H1 (cell line): ENCODE results near the gene GLT8D2. TPM values are rescaled to one million over a fixed set of nuclear protein-coding genes. Genes with fewer than 3 reads are reported as not detected.
A peak's percentile ranks its signal among the peaks of the same experiment; 100 is the strongest.

Experiments
- CTCF ChIA-PET: fragments of 300-600 bp; sonication (Branson Sonifier 250); formaldehyde crosslinking; loops from one replicate; lab custom pipeline; 2021; ENCODE audit not compliant: partially characterized antibody; lab: Charles Lee
- POLR2A ChIA-PET: fragments of 300-600 bp; sonication (Branson Sonifier 250); formaldehyde crosslinking; loops from one replicate; lab custom pipeline; 2021; ENCODE audit warnings: inconsistent platforms; ENCODE audit not compliant: partially characterized antibody; lab: Charles Lee
- DNase-seq, 2 experiments: peaks; one replicate each; pipeline versions ENCODE4 v3.0.0 to v3.0.0-alpha.2; 2010 to 2022; ENCODE audit warnings: low spot score in 2 of 2, low read depth in 1 of 2, mixed read lengths in 1 of 2
- FAIRE-seq: peaks from 2 replicates; lab custom pipeline; 2011; peaks lifted over from hg19 to GRCh38; lab: Jason Lieb, UNC
- H2AFZ ChIP-seq: 2 replicates; pipeline ENCODE4 v1.8.1; 2012; ENCODE audit warnings: low read length, inconsistent platforms
- H2AK5ac ChIP-seq: 2 replicates; pipeline ENCODE4 v1.6.1; 2013; ENCODE audit warnings: low read depth, low read length
- H2BK120ac ChIP-seq: replicated peaks from 2 replicates; pipeline ENCODE3; 2013; ENCODE audit warnings: low read depth, low read length, inconsistent platforms
- H2BK12ac ChIP-seq: 2 replicates; pipeline ENCODE4 v1.6.1; 2013; ENCODE audit warnings: low read depth, low read length
- H2BK15ac ChIP-seq: 2 replicates; pipeline ENCODE4 v1.6.1; 2013; ENCODE audit warnings: low read length
- H2BK20ac ChIP-seq: 2 replicates; pipeline ENCODE4 v1.6.1; 2013; ENCODE audit warnings: low read length
- H2BK5ac ChIP-seq: 2 replicates; pipeline ENCODE4 v1.6.1; 2013; ENCODE audit warnings: low read depth, low read length
- H3K14ac ChIP-seq: 2 replicates; pipeline ENCODE4 v1.6.1; 2013; ENCODE audit warnings: inconsistent platforms; ENCODE audit not compliant: insufficient read length
- H3K18ac ChIP-seq: 2 replicates; pipeline ENCODE4 v1.6.1; 2013; ENCODE audit warnings: low read length; ENCODE audit errors: extremely low read depth
- H3K23ac ChIP-seq: 2 replicates; pipeline ENCODE4 v1.6.1; 2013; ENCODE audit warnings: inconsistent platforms; ENCODE audit not compliant: insufficient read length
- H3K23me2 ChIP-seq: 2 replicates; pipeline ENCODE4 v1.6.1; 2013; ENCODE audit warnings: low read depth, low read length
- H3K27ac ChIP-seq: 2 replicates; pipeline ENCODE4 v1.6.1; 2011; ENCODE audit warnings: low read depth, low read length, inconsistent platforms
- H3K27me3 ChIP-seq, 4 experiments: replicated peaks in 1 of 4; 1 replicate in 1 of 4; 2 replicates in 3 of 4; pipeline versions ENCODE4 v1.6.1 to v1.8.1; 2011 to 2013; ENCODE audit warnings: low read length in 3 of 4, mild to moderate bottlenecking in 3 of 4, inconsistent platforms in 2 of 4, mixed read lengths in 2 of 4, moderate library complexity in 1 of 4; ENCODE audit not compliant: control insufficient read depth in 3 of 4, insufficient read depth in 3 of 4; ENCODE audit errors: extremely low read depth in 1 of 4
- H3K36me3 ChIP-seq, 4 experiments: 2 replicates each; pipeline versions ENCODE4 v1.6.1 to v1.8.1; 2011 to 2013; ENCODE audit warnings: mild to moderate bottlenecking in 4 of 4, low read length in 3 of 4, moderate library complexity in 2 of 4, control low read depth in 1 of 4, inconsistent platforms in 1 of 4; ENCODE audit not compliant: insufficient read depth in 4 of 4, control insufficient read depth in 2 of 4
- H3K4ac ChIP-seq: replicated peaks from 2 replicates; pipeline ENCODE3; 2013; ENCODE audit warnings: low read length, low read depth, mixed read lengths, inconsistent platforms; ENCODE audit not compliant: insufficient read length
- H3K4me1 ChIP-seq, 4 experiments: replicated peaks in 1 of 4; 1 replicate in 1 of 4; 2 replicates in 3 of 4; pipeline versions ENCODE4 v1.6.1 to v1.8.1; 2011 to 2013; ENCODE audit warnings: low read length in 3 of 4, inconsistent platforms in 2 of 4, mixed read lengths in 1 of 4; ENCODE audit not compliant: insufficient read depth in 4 of 4, control insufficient read depth in 3 of 4
- H3K4me2 ChIP-seq, 2 experiments: 2 replicates each; pipeline versions ENCODE4 v1.6.1 to v1.8.1; 2011 to 2013; ENCODE audit warnings: low read depth in 2 of 2, low read length in 2 of 2, control low read depth in 1 of 2, inconsistent platforms in 1 of 2, mild to moderate bottlenecking in 1 of 2; ENCODE audit not compliant: insufficient read depth in 1 of 2
- H3K4me3 ChIP-seq, 4 experiments: fragments of 200-600, 300-600 bp in 1 of 4; sonication (generic), shearing (Covaris generic), sonication (Bioruptor Twin) in 1 of 4; 2 replicates each; pipeline versions ENCODE4 v1.5.1 to v1.8.1; 2011 to 2016; ENCODE audit warnings: low read length in 4 of 4, low read depth in 3 of 4, control low read depth in 2 of 4, inconsistent platforms in 2 of 4, mild to moderate bottlenecking in 2 of 4, mixed read lengths in 1 of 4, moderate library complexity in 1 of 4; ENCODE audit not compliant: insufficient read depth in 2 of 4; ENCODE audit errors: extremely low read depth in 1 of 4
- H3K56ac ChIP-seq: replicated peaks from 2 replicates; pipeline ENCODE3; 2013; ENCODE audit warnings: low read depth, mild to moderate bottlenecking, mixed read lengths, low read length, inconsistent platforms; ENCODE audit not compliant: insufficient read length
- H3K79me1 ChIP-seq: 2 replicates; pipeline ENCODE4 v1.6.1; 2013; ENCODE audit warnings: low read depth, low read length, control low read depth
- H3K79me2 ChIP-seq, 2 experiments: 2 replicates each; pipeline versions ENCODE4 v1.6.1 to v1.8.1; 2012 to 2013; ENCODE audit warnings: low read length in 2 of 2, mild to moderate bottlenecking in 2 of 2, inconsistent platforms in 1 of 2; ENCODE audit not compliant: insufficient read depth in 2 of 2, control insufficient read depth in 1 of 2
- H3K9ac ChIP-seq, 4 experiments: replicated peaks in 1 of 4; 1 replicate in 1 of 4; 2 replicates in 3 of 4; pipeline versions ENCODE4 v1.6.1 to v1.8.1; 2011 to 2013; ENCODE audit warnings: low read depth in 3 of 4, low read length in 3 of 4, control low read depth in 2 of 4, mild to moderate bottlenecking in 2 of 4, moderate library complexity in 2 of 4, inconsistent platforms in 1 of 4; ENCODE audit errors: extremely low read depth in 1 of 4
- H3K9me3 ChIP-seq, 2 experiments: 2 replicates each; pipeline versions ENCODE4 v1.6.1 to v1.8.1; 2012 to 2013; ENCODE audit warnings: mild to moderate bottlenecking in 2 of 2, moderate library complexity in 2 of 2, control low read depth in 1 of 2, inconsistent platforms in 1 of 2, low read depth in 1 of 2, low read length in 1 of 2, mixed read lengths in 1 of 2; ENCODE audit not compliant: insufficient read depth in 2 of 2
- H4K20me1 ChIP-seq, 2 experiments: replicated peaks in 1 of 2; 2 replicates each; pipeline versions ENCODE3 to v1.8.1; 2011 to 2013; ENCODE audit warnings: inconsistent platforms in 2 of 2, low read length in 2 of 2, mild to moderate bottlenecking in 1 of 2; ENCODE audit not compliant: insufficient read depth in 2 of 2, control insufficient read depth in 1 of 2
- H4K5ac ChIP-seq: 2 replicates; pipeline ENCODE4 v1.6.1; 2013; ENCODE audit warnings: low read length, low read depth, mixed read lengths, inconsistent platforms; ENCODE audit not compliant: insufficient read length
- H4K8ac ChIP-seq: 2 replicates; pipeline ENCODE4 v1.8.0; 2013; ENCODE audit warnings: mild to moderate bottlenecking, moderate library complexity, low read length, inconsistent platforms; ENCODE audit not compliant: insufficient read depth; ENCODE audit errors: extremely low read depth
- H4K91ac ChIP-seq: replicated peaks from 2 replicates; pipeline ENCODE3; 2013; ENCODE audit warnings: low read length, mixed read lengths, inconsistent platforms; ENCODE audit not compliant: insufficient read length
- POLR2AphosphoS5 ChIP-seq: IDR thresholded peaks from 2 replicates; pipeline ENCODE4 v1.6.1; 2011; ENCODE audit warnings: low read depth, low read length
- RFX5 ChIP-seq: IDR thresholded peaks from 2 replicates; pipeline ENCODE4 v1.6.1; 2011; ENCODE audit warnings: low read depth, low read length, improper control_type of control experiment, borderline replicate concordance
- WGBS, 2 experiments: shearing (Covaris generic) in 1 of 2; methylation state at CpG; one replicate each; pipeline versions ENCODE4 v1.1.6 to v1.1.7; 2013 to 2015; ENCODE audit warnings: low lambda C conversion rate in 2 of 2, mixed read lengths in 2 of 2, inconsistent platforms in 1 of 2, low coverage in 1 of 2, missing lambda C conversion rate in 1 of 2; ENCODE audit not compliant: insufficient replicate concordance in 2 of 2, insufficient coverage in 1 of 2, insufficient read length in 1 of 2; ENCODE audit errors: extremely low coverage in 1 of 2, missing lambda C conversion rate in 1 of 2; 5-methylcytosine and 5-hydroxymethylcytosine counted together
- polyA plus RNA-seq, 7 experiments: library from polyadenylated mRNA; depleted of rRNA in 3 of 7; stranded (reverse) in 5 of 7; unstranded in 2 of 7; fragments of >200 nt in 5 of 7; fragments of 200-250 nt in 2 of 7; gene quantifications; 1 replicate in 5 of 7; 2 replicates in 1 of 7; 4 replicates in 1 of 7; pipeline versions ENCODE4 v1.2.1 to v1.2.3, GENCODE V29; 2011 to 2013; ENCODE audit warnings: missing spikeins in 2 of 7, mixed read lengths in 2 of 7
- total RNA-seq: library from RNA; stranded (reverse); fragmentation: NEBNext Ultra II Directional; extraction: Animal tissue kit (Norgen Biotek cat#: 25700); gene quantifications from 2 replicates; pipeline ENCODE4 v1.2.1, GENCODE V29; 2021

Gene GLT8D2
- total and polyA plus RNA-seq, 2 of the 8 experiments (the other 6 are each of a cell fraction or from before 2014, with no cell fraction given): 6.8 to 9.8 TPM

DNA sequence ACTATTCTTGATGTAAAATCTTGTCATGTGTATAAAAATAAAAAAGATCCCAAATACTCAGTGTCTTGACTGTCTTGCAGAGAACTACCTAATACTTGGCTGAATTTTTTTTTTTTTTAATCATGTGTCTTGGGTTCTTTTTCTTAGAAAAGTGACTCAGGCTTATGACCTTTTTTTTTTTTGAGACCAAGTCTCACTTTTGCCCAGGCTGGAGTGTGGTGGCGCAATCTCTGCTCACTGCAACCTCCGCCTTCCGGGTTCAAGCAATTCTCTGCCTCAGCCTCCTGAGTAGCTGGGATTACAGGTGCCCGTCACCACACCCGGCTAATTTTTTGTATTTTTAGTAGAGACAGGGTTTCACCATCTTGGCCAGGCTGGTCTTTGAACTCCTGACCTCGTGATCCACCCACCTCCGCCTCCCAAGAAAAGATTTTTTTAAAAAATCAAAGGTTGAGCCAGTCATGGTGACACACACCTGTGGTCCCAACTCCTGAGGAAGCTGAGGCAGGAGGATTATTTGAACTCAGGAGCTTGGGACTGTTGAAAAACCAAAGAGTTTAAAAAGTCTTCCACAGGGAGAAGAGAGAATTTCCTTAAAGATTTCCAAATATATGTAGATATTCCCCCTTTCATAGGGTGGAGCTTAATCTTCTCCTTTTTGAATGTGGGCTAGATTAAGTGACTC lies 102.0 kb downstream of the GLT8D2 start:
- no peak overlapping the region for H2BK120ac ChIP-seq
- peaks cover 2 to 9% of the 10 kb centered on the region in 2 experiments for H4K20me1 ChIP-seq
- H3K14ac ChIP-seq: no peak overlapping the region
- no peak for FAIRE-seq
- no peaks in the 10 kb centered on the region for H3K27me3 ChIP-seq
- H3K23ac ChIP-seq: no peak overlapping the region
- H3K4me3 ChIP-seq: no peak overlapping the region
- H3K4me1 ChIP-seq: no peaks in the 10 kb centered on the region
- POLR2A ChIA-PET: interaction anchor here (0.7 to 8.7 kb wide), 6 partner anchors 9 to 28 kb away, joined by 3 to 80 read pairs (median 8); partner anchors contain the start of genes HSP90B1 and TDG
- no peak overlapping the region for H2AK5ac ChIP-seq
- no peaks in the 10 kb centered on the region for H3K79me2 ChIP-seq
- H3K9me3 ChIP-seq: no peaks in the 10 kb centered on the region
- H2BK12ac ChIP-seq: no peak overlapping the region
- no peak overlapping the region for H3K56ac ChIP-seq
- no peak for DNase-seq
- no peaks in the 10 kb centered on the region for H3K23me2 ChIP-seq
- H4K91ac ChIP-seq: no peak overlapping the region
- H3K4ac ChIP-seq: no peak overlapping the region
- H2BK20ac ChIP-seq: no peak overlapping the region
- peaks cover 34 to 97% (median 68%) of the 10 kb centered on the region in 4 experiments for H3K36me3 ChIP-seq
- CTCF ChIA-PET: no interaction called here
- H2BK5ac ChIP-seq: no peak overlapping the region
- no peak overlapping the region for H3K4me2 ChIP-seq
- no peak overlapping the region for H3K18ac ChIP-seq
- no peak overlapping the region for H4K8ac ChIP-seq
- 92% methylated on average over 7 of the region's 7 CpGs; no CpG with 5 or more reads in 1 of the 2 experiments for WGBS, 2 experiments
- H2AFZ ChIP-seq: no peak overlapping the region
- H4K5ac ChIP-seq: no peak overlapping the region
- no peak overlapping the region for H3K27ac ChIP-seq
- no peak overlapping the region for H2BK15ac ChIP-seq
- TF ChIP-seq RFX5 (no peak), POLR2AphosphoS5 (0 out of 2 replicates have a peak, but pooled peaks have one; percentile 14)
- no peak overlapping the region for H3K9ac ChIP-seq
- no peaks in the 10 kb centered on the region for H3K79me1 ChIP-seq
